Progenitor cell of endocrine pancreas (in vitro differentiated cells): ENCODE results near the gene PLCH1. TPM values are rescaled to one million over a fixed set of nuclear protein-coding genes. Genes with fewer than 3 reads are reported as not detected.

ENCODE experiments used
- DNase-seq: peaks from one replicate; pipeline ENCODE4 v3.0.0; 2021; ENCODE audit warnings: low spot score; ENCODE audit not compliant: unreplicated experiment
- H3K27ac Mint-ChIP-seq: 2 replicates; pipeline ENCODE4 v1.8.0; 2021; ENCODE audit warnings: mild to moderate bottlenecking, moderate library complexity, mixed read lengths
- H3K27me3 Mint-ChIP-seq: 2 replicates; pipeline ENCODE4 v1.8.0; 2021; ENCODE audit warnings: mixed read lengths
- H3K36me3 Mint-ChIP-seq: 2 replicates; pipeline ENCODE4 v1.8.0; 2022; ENCODE audit warnings: mixed read lengths; ENCODE audit not compliant: insufficient read depth
- H3K4me1 Mint-ChIP-seq: 2 replicates; pipeline ENCODE4 v1.8.0; 2021; ENCODE audit warnings: low read depth, mixed read lengths
- H3K4me3 Mint-ChIP-seq: 2 replicates; pipeline ENCODE4 v1.8.0; 2021; ENCODE audit warnings: low read depth, mild to moderate bottlenecking, moderate library complexity, mixed read lengths
- H3K9me3 Mint-ChIP-seq: 2 replicates; pipeline ENCODE4 v1.8.0; 2021; ENCODE audit warnings: low read depth, mixed read lengths
- CTCF ChIP-seq: fragments of 200-600 bp; sonication (generic); IDR thresholded peaks from one replicate; pipeline ENCODE4 v1.5.0; 2021; ENCODE audit warnings: antibody characterized with exemption, mild to moderate bottlenecking; ENCODE audit not compliant: unreplicated experiment
- total RNA-seq: library from RNA; stranded (reverse); gene quantifications from 2 replicates; pipeline ENCODE4 v1.2.1, GENCODE V29; 2021

The PLCH1 gene
- total RNA-seq, 1 donor from 2014 or later, result 14.2 TPM

- Mint-ChIP-seq H3K27ac (no peak overlapping the region), H3K36me3 (peaks cover 10% of the 10 kb centered on the region)
- no peak for DNase-seq
Measured at GRCh38 chr3:155497930-155498647, 246.8 kb downstream of the PLCH1 start.

GRCh38 chr3:155496206-155496605 is 248.7 kb downstream of the PLCH1 start:
- no peak for TF ChIP-seq CTCF
- Mint-ChIP-seq H3K27me3 (no peaks in the 10 kb centered on the region), H3K36me3 (peaks cover 19% of the 10 kb centered on the region), H3K4me3 (no peak overlapping the region), H3K9me3 (no peaks in the 10 kb centered on the region), H3K27ac (no peak overlapping the region), H3K4me1 (no peaks in the 10 kb centered on the region)
- DNase-seq, result no peak

More at GRCh38 chr3:155497930-155498647, 246.8 kb downstream of the PLCH1 start:
- no peak for TF ChIP-seq CTCF
- Mint-ChIP-seq H3K4me3 (no peak overlapping the region), H3K9me3 (no peaks in the 10 kb centered on the region), H3K4me1 (no peaks in the 10 kb centered on the region), H3K27me3 (no peaks in the 10 kb centered on the region)

DNA sequence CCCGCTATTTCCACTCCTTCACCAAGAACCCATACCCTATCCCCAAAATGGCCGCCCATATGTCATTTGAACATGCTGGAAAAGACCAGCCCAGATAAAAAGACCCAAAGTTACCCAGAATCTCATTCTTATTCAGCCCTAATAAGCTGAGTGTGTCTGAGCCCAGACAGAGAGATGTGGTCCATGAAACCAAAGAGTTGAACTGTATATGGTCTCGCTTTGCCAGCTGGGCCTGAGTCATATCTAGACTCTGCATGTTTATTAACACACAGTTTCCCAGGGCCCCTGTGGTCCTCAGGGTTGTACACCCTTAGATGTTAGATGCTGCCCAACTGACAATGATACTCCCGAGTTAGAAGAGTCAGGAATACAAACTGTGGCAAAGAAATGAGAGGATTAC is 249.5 kb downstream of the PLCH1 start:
- no peaks in the 10 kb centered on the region for H3K4me1 Mint-ChIP-seq
- H3K9me3 Mint-ChIP-seq, result no peaks in the 10 kb centered on the region
- H3K27ac Mint-ChIP-seq, result peak overlapping the region; percentile 33
- no peaks in the 10 kb centered on the region for H3K27me3 Mint-ChIP-seq
- DNase-seq, result no peak
- TF ChIP-seq CTCF, result no peak
- H3K36me3 Mint-ChIP-seq, result peaks cover 19% of the 10 kb centered on the region
- H3K4me3 Mint-ChIP-seq, result no peak overlapping the region

DNA sequence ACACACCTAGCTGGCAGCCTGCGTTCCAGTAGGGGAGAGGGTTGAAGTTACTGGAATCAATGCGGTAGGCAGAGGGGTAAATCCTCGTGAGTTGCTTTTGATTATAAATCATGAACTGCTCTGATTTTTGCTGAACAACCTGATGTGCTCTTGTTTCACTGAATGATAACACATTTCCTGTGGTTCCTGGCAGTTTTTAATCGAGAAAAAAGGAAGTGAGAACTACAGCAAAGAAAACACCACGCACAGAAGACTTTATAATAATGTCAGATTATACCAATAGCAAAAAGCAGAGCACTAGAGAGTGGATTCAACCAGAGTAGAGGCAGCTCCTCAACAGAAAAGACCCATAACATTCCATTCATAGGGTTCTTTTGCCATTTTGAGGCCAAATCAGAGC is 250.5 kb downstream of the PLCH1 start:
- Mint-ChIP-seq H3K36me3 (peaks cover 20% of the 10 kb centered on the region), H3K4me1 (no peaks in the 10 kb centered on the region), H3K4me3 (no peak overlapping the region), H3K27me3 (no peaks in the 10 kb centered on the region), H3K27ac (no peak overlapping the region), H3K9me3 (no peaks in the 10 kb centered on the region)
- no peak for DNase-seq
- TF ChIP-seq CTCF, result no peak

DNA sequence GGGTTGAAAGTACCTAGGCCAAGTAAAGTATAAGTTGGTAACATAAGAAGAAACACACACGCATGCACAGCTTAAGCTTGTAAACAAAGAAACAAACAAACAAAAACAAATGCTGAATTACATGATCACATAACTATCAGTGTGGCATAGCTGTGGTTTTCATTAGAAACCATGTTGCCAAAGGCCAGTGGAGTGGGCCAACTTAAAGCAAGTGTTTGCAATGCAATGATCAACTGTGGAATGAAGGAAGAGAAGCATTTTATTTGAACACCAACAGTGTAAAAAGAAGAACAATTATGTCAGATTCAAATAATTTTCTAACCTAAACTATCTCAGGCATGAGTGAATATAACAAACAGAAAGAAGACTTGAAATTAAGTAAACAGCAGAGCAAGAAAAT is 252.0 kb downstream of the PLCH1 start:
- no peaks in the 10 kb centered on the region for H3K27me3 Mint-ChIP-seq
- DNase-seq, result no peak
- H3K36me3 Mint-ChIP-seq, result peaks cover 18% of the 10 kb centered on the region
- no peaks in the 10 kb centered on the region for H3K4me1 Mint-ChIP-seq
- TF ChIP-seq CTCF, result no peak
- H3K4me3 Mint-ChIP-seq, result no peak overlapping the region
- no peak overlapping the region for H3K27ac Mint-ChIP-seq
- no peaks in the 10 kb centered on the region for H3K9me3 Mint-ChIP-seq
